GM15510 (cell line): ENCODE measurements around the gene EIF3B.

ENCODE experiments used
- POLR2A ChIP-seq: IDR thresholded peaks from 3 replicates; pipeline ENCODE4 v1.6.1; 2011; ENCODE audit warnings: borderline replicate concordance; ENCODE audit not compliant: insufficient read length; ENCODE audit errors: extremely low read depth

EIF3B gene

GRCh38 chr7:2384354-2385243, 30.0 kb downstream of the EIF3B start:
- no peak for TF ChIP-seq POLR2A

GRCh38 chr7:2386964-2387669, 32.5 kb downstream of the EIF3B start:
- TF ChIP-seq POLR2A: no peak

GRCh38 chr7:2387897-2388636, 33.4 kb downstream of the EIF3B start:
- no peak for TF ChIP-seq POLR2A

- TF ChIP-seq POLR2A: no peak
Observed at GRCh38 chr7:2388637-2388954, 34.0 kb downstream of the EIF3B start.

- no peak for TF ChIP-seq POLR2A
Observed at GRCh38 chr7:2393706-2394105, 39.1 kb downstream of the EIF3B start.

GRCh38 chr7:2394566-2395082, 40.0 kb downstream of the EIF3B start:
- TF ChIP-seq POLR2A: no peak

- no peak for TF ChIP-seq POLR2A
Observed at GRCh38 chr7:2398506-2398905, 43.9 kb downstream of the EIF3B start.

GRCh38 chr7:2399848-2400587, 45.4 kb downstream of the EIF3B start:
- no peak for TF ChIP-seq POLR2A

- TF ChIP-seq POLR2A: no peak
Observed at GRCh38 chr7:2402687-2403013, 48.0 kb downstream of the EIF3B start.

- peak; percentile 63 for TF ChIP-seq POLR2A
Observed at GRCh38 chr7:2403014-2403717, 48.5 kb downstream of the EIF3B start, which contains the start of gene CHST12. CHST12 (plus strand) TSS chr7:2403611; CDS start chr7:2432640, 29,029 bp downstream.

- TF ChIP-seq POLR2A: no peak
Observed at GRCh38 chr7:2403718-2404648, 49.4 kb downstream of the EIF3B start.

GRCh38 chr7:2404714-2405119, 50.1 kb downstream of the EIF3B start:
- no peak for TF ChIP-seq POLR2A

- TF ChIP-seq POLR2A: no peak
Observed at GRCh38 chr7:2405201-2405600, 50.6 kb downstream of the EIF3B start.
